HEK293T (cell line): ENCODE measurements around the gene PLEKHD1.

Source experiments
- CTCF ChIA-PET: fragments of 350-600 bp; formaldehyde crosslinking; extraction: SDS; loops from one replicate; lab custom pipeline; 2021; ENCODE audit warnings: antibody characterized with exemption, inconsistent platforms; lab: Yijun Ruan, JAX
- POLR2A ChIA-PET: fragments of 350-600 bp; formaldehyde crosslinking; extraction: SDS; loops from one replicate; lab custom pipeline; 2020; ENCODE audit warnings: antibody characterized with exemption, inconsistent platforms; lab: Yijun Ruan, JAX
- DNase-seq: peaks from one replicate; pipeline ENCODE4 v3.0.0; 2012; ENCODE audit warnings: mixed read lengths; ENCODE audit errors: extremely low spot score
- ARNT ChIP-seq: fragments of 450-650 bp; IDR thresholded peaks from 2 replicates; pipeline ENCODE4 v1.6.1; 2017; ENCODE audit warnings: mild to moderate bottlenecking
- BHLHE40 ChIP-seq: fragments of 450-650 bp; IDR thresholded peaks from 2 replicates; pipeline ENCODE4 v1.6.1; 2016; ENCODE audit warnings: mild to moderate bottlenecking, moderate library complexity, borderline replicate concordance
- CTBP1 ChIP-seq: fragments of 450-650 bp; IDR thresholded peaks from 2 replicates; pipeline ENCODE4 v1.6.1; 2016; ENCODE audit warnings: borderline replicate concordance
- ELF4 ChIP-seq: fragments of 450-650 bp; IDR thresholded peaks from 2 replicates; pipeline ENCODE4 v1.6.1; 2017; ENCODE audit warnings: antibody characterized with exemption
- FOXA1 ChIP-seq: fragments of 450-650 bp; IDR thresholded peaks from 2 replicates; pipeline ENCODE4 v1.6.1; 2016; ENCODE audit warnings: mild to moderate bottlenecking
- FOXK2 ChIP-seq: fragments of 450-650 bp; IDR thresholded peaks from 2 replicates; pipeline ENCODE4 v1.6.1; 2016; ENCODE audit warnings: mild to moderate bottlenecking
- FOXM1 ChIP-seq: fragments of 450-650 bp; IDR thresholded peaks from 2 replicates; pipeline ENCODE4 v1.6.1; 2017; ENCODE audit warnings: mild to moderate bottlenecking, borderline replicate concordance
- HDGF ChIP-seq: fragments of 450-650 bp; IDR thresholded peaks from 2 replicates; pipeline ENCODE4 v1.6.1; 2017; ENCODE audit warnings: antibody characterized with exemption, borderline replicate concordance
- L3MBTL2 ChIP-seq: fragments of 450-650 bp; conservative IDR thresholded peaks from 2 replicates; pipeline ENCODE4 v1.6.1; 2016; ENCODE audit warnings: mild to moderate bottlenecking
- LEF1 ChIP-seq: fragments of 450-650 bp; IDR thresholded peaks from 2 replicates; pipeline ENCODE4 v1.6.1; 2017; ENCODE audit warnings: mild to moderate bottlenecking, borderline replicate concordance
- NFRKB ChIP-seq: fragments of 450-650 bp; IDR thresholded peaks from 2 replicates; pipeline ENCODE4 v1.6.1; 2016; ENCODE audit warnings: mild to moderate bottlenecking, moderate library complexity
- SP1 ChIP-seq: fragments of 450-650 bp; IDR thresholded peaks from 2 replicates; pipeline ENCODE4 v1.6.1; 2017
- SUZ12 ChIP-seq: fragments of 450-650 bp; IDR thresholded peaks from 2 replicates; pipeline ENCODE4 v1.6.1; 2016; ENCODE audit warnings: mild to moderate bottlenecking
- TARDBP ChIP-seq: fragments of 450-650 bp; IDR thresholded peaks from 2 replicates; pipeline ENCODE4 v1.6.1; 2016
- ZNF384 ChIP-seq: fragments of 450-650 bp; IDR thresholded peaks from 2 replicates; pipeline ENCODE4 v1.6.1; 2016
- TF ChIP-seq, protein P1 (sequence below): fragments of 450-650 bp; IDR thresholded peaks from 2 replicates; pipeline ENCODE4 v1.6.1; 2016

The PLEKHD1 gene

DNA sequence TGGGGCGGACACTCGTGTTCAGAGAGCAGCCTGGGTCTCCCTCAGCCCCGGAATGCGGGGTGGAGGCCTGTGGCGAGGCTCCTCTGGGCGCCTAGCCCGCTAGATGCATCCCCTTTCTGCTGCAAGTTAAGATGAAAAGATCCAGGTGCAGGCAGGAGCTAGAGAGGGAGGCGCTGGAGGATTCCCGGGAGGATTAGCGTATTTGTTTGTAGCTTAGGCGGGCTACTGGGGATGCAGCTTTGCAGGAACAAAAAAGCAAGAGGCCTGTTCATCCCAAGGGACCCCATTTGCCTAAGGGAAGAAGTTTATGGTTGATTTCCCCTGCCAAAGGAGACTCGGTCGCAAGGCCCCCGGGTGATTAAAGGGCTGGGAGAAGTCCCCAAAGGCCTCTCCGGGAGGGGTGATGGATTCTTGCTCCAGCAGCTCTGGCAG lies 89.3 kb downstream of the PLEKHD1 start:
- POLR2A ChIA-PET = no interaction called here
- DNase-seq = no peak
- TF ChIP-seq, protein P1, sequence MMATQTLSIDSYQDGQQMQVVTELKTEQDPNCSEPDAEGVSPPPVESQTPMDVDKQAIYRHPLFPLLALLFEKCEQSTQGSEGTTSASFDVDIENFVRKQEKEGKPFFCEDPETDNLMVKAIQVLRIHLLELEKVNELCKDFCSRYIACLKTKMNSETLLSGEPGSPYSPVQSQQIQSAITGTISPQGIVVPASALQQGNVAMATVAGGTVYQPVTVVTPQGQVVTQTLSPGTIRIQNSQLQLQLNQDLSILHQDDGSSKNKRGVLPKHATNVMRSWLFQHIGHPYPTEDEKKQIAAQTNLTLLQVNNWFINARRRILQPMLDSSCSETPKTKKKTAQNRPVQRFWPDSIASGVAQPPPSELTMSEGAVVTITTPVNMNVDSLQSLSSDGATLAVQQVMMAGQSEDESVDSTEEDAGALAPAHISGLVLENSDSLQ = 0 out of 2 replicates have a peak, but pooled peaks have one; percentile 2
- TF ChIP-seq FOXM1 (no peak), SP1 (no peak)

GRCh38 chr14:69574263-69574953 lies 89.9 kb downstream of the PLEKHD1 start, which contains the start of gene CCDC177:
Gene CCDC177, minus strand, starts transcription at chr14:69574871. Its CDS starts 1,249 bp downstream, at chr14:69573622.
- TF ChIP-seq L3MBTL2 = peak; percentile 42
- TF ChIP-seq NFRKB = no peak
- 0 out of 2 replicates have a peak, but pooled peaks have one; percentile 13 for TF ChIP-seq CTBP1
- ChIA-PET CTCF (interaction anchor here (0.6 to 6.9 kb wide), 17 partner anchors 10 to 586 kb away, joined by 3 to 39 read pairs (median 3); no protein-coding TSS in a partner anchor), POLR2A (no interaction called here)
- peak; percentile 75 for DNase-seq

More for the DNA sequence above, 89.3 kb downstream of the PLEKHD1 start:
- CTCF ChIA-PET = interaction anchor here (0.6 to 6.9 kb wide), 11 partner anchors 10 to 331 kb away, joined by 3 to 39 read pairs (median 3); no protein-coding TSS in a partner anchor

- POLR2A ChIA-PET = no interaction called here
- CTCF ChIA-PET = interaction anchor here (0.6 to 6.9 kb wide), 17 partner anchors 10 to 842 kb away, joined by 3 to 39 read pairs (median 4); partner anchors contain the start of gene SYNJ2BP
- DNase-seq = no peak
- TF ChIP-seq ELF4 (no peak), ARNT (no peak), L3MBTL2 (no peak), FOXA1 (no peak), SP1 (no peak), HDGF (no peak), LEF1 (no peak), SUZ12 (no peak), CTBP1 (no peak), BHLHE40 (no peak), ZNF384 (no peak), FOXK2 (no peak), TARDBP (no peak), FOXM1 (no peak), NFRKB (no peak)
- TF ChIP-seq, protein P1 = no peak
Observed at GRCh38 chr14:69574954-69575295, 90.4 kb downstream of the PLEKHD1 start.

GRCh38 chr14:69579476-69579875 lies 94.9 kb downstream of the PLEKHD1 start:
- TF ChIP-seq SP1 (no peak), L3MBTL2 (no peak), NFRKB (no peak), ZNF384 (no peak), SUZ12 (no peak), HDGF (no peak), FOXK2 (no peak), CTBP1 (no peak), BHLHE40 (no peak)
- TF ChIP-seq, protein P1 = no peak
- ChIA-PET POLR2A (no interaction called here), CTCF (interaction anchor here (0.6 to 1.8 kb wide), 13 partner anchors 7 to 1255 kb away, joined by 3 to 5 read pairs (median 4); no protein-coding TSS in a partner anchor)
- no peak for DNase-seq

GRCh38 chr14:69580009-69580577 lies 95.6 kb downstream of the PLEKHD1 start:
- no peak for TF ChIP-seq SP1
- TF ChIP-seq ELF4 = no peak
- no peak for TF ChIP-seq TARDBP
- TF ChIP-seq LEF1 = no peak
- TF ChIP-seq L3MBTL2 = no peak
- TF ChIP-seq BHLHE40 = no peak
- TF ChIP-seq FOXA1 = no peak
- no peak for TF ChIP-seq SUZ12
- TF ChIP-seq, protein P1 = no peak
- no peak for TF ChIP-seq FOXM1
- no peak for TF ChIP-seq NFRKB
- no peak for TF ChIP-seq ARNT
- no peak for TF ChIP-seq HDGF
- ChIA-PET POLR2A (no interaction called here), CTCF (interaction anchor here (0.6 to 1.8 kb wide), 14 partner anchors 8 to 1256 kb away, joined by 3 to 6 read pairs (median 4); no protein-coding TSS in a partner anchor)
- DNase-seq = peak; percentile 65
